ENCODE measurements around the gene CKAP4. TPM values are rescaled to one million over a fixed set of nuclear protein-coding genes. Genes with fewer than 3 reads are reported as not detected.

CKAP4 gene
- total RNA-seq, 2 experiments from 2014 or later: 19.0 to 19.1 TPM

DNA sequence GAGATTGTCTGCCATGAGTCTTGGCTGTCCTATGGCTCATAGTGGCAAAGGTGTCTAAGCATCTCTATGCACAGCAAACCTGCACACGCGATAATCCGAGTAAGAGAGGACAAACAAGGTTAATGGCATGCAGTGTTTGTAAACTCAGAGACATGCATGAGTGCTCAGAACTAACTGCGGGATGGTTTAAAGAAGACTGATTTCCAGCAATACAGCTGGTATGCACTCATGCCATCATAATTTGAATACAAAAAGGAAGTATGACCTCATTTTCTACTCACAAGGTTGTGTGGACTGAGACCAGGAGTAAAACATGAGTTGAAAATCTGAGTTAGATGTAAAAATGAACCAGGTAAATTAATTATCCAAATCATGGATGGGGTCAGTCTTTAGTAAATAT, 38.2 kb upstream of the CKAP4 start:
- H3K27me3 Mint-ChIP-seq (ENCODE audit: low read depth): peaks cover 4% of the 10 kb centered on the region
- H3K4me1 Mint-ChIP-seq (ENCODE audit: low read depth): peaks cover 29% of the 10 kb centered on the region
- no peak for DNase-seq
- intact Hi-C loops (cut with micrococcal nuclease): no loop called here
- H3K9me3 Mint-ChIP-seq: peaks cover 8% of the 10 kb centered on the region
- CTCF ChIA-PET: interaction anchor here (1.1 kb wide), 1 partner anchor 57 kb away, joined by 3 read pairs; no protein-coding TSS in a partner anchor
- no peak overlapping the region for H3K27ac Mint-ChIP-seq
- H3K36me3 Mint-ChIP-seq (ENCODE audit: low read depth): no peaks in the 10 kb centered on the region
- no peak overlapping the region for H3K4me3 Mint-ChIP-seq

GRCh38 chr12:106284358-106285105, 36.7 kb upstream of the CKAP4 start:
- Mint-ChIP-seq H3K27ac (no peak overlapping the region), H3K9me3 (peaks cover 8% of the 10 kb centered on the region), H3K4me1 (ENCODE audit: low read depth) (peaks cover 29% of the 10 kb centered on the region), H3K27me3 (ENCODE audit: low read depth) (peaks cover 4% of the 10 kb centered on the region), H3K4me3 (no peak overlapping the region), H3K36me3 (ENCODE audit: low read depth) (no peaks in the 10 kb centered on the region)
- intact Hi-C loops (cut with micrococcal nuclease): loop anchor here (5.0 kb wide), 2 partner anchors 147 to 862 kb away; partner anchors contain the start of gene NUAK1
- peak; percentile 26 for DNase-seq
- CTCF ChIA-PET: interaction anchor here (0.7 to 8.2 kb wide), 6 partner anchors 9 to 62 kb away, joined by 3 to 192 read pairs (median 4); no protein-coding TSS in a partner anchor

DNA sequence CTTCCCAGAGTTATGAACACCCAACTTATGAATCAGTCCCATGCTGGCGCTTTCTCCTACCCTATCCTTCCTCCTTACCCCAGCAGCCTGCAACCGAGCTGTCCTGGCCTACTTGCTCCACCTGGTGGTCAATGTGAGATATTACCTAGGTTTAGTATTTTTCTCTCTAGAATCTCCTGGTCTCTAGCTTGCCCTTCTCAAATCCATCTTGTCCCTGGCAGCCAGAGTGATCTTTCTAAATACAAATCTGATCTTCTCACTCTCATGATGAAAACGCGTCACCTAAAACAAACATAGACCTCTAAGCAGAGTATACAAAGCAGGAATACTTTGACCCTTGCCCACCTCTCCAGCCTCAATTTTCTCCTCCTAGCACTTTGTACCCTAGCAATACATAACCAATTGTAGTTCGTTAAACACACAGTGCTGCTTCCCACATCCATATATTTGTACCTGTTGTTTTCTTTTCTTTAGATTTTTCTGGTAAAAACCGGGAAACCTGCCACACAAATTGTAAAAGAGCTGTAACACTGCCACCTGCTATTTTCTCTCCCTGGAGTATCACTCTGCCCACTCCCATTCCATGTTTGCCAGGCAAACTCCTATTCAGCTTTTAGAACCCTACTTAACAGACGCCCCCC, 34.8 kb upstream of the CKAP4 start:
- Mint-ChIP-seq H3K4me3 (no peak overlapping the region), H3K27ac (no peak overlapping the region), H3K9me3 (peaks cover 8% of the 10 kb centered on the region), H3K36me3 (ENCODE audit: low read depth) (no peaks in the 10 kb centered on the region), H3K4me1 (ENCODE audit: low read depth) (peaks cover 14% of the 10 kb centered on the region), H3K27me3 (ENCODE audit: low read depth) (peaks cover 4% of the 10 kb centered on the region)
- CTCF ChIA-PET: interaction anchor here (0.6 to 8.2 kb wide), 30 partner anchors 10 to 458 kb away, joined by 3 to 192 read pairs (median 4); partner anchors contain the start of gene CKAP4
- DNase-seq: peak; percentile 69
- intact Hi-C loops (cut with micrococcal nuclease): loop anchor here (1.0 to 5.0 kb wide), 4 partner anchors 33 to 860 kb away; partner anchors contain the start of gene NUAK1

DNA sequence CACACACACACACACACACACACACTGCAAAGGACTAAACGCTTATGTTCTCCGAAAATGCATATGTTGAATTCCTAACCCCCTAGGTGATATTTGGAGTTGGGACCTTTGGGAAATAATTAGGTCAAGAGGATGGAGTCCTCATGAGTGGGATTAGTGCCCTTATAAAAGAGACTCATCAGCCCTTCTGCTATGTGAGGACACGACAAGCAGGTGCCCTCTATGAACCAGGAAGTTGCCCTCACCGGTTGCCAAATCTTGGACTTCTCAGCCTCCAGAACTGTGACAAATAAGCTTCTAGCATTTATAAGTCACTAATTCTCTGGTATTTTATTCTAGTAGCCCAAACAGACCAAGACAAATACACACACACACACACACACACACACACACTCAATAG, 34.0 kb upstream of the CKAP4 start:
- H3K4me3 Mint-ChIP-seq: no peak overlapping the region
- no peak overlapping the region for H3K27ac Mint-ChIP-seq
- peaks cover 12% of the 10 kb centered on the region for H3K4me1 Mint-ChIP-seq (ENCODE audit: low read depth)
- H3K27me3 Mint-ChIP-seq (ENCODE audit: low read depth): peaks cover 4% of the 10 kb centered on the region
- DNase-seq: no peak
- intact Hi-C loops (cut with micrococcal nuclease): loop anchor here (1.0 to 5.0 kb wide), 4 partner anchors 33 to 860 kb away; partner anchors contain the start of gene NUAK1
- no peaks in the 10 kb centered on the region for H3K36me3 Mint-ChIP-seq (ENCODE audit: low read depth)
- CTCF ChIA-PET: interaction anchor here (0.6 to 8.2 kb wide), 18 partner anchors 9 to 512 kb away, joined by 3 to 192 read pairs (median 4); no protein-coding TSS in a partner anchor
- H3K9me3 Mint-ChIP-seq: peaks cover 8% of the 10 kb centered on the region

DNA sequence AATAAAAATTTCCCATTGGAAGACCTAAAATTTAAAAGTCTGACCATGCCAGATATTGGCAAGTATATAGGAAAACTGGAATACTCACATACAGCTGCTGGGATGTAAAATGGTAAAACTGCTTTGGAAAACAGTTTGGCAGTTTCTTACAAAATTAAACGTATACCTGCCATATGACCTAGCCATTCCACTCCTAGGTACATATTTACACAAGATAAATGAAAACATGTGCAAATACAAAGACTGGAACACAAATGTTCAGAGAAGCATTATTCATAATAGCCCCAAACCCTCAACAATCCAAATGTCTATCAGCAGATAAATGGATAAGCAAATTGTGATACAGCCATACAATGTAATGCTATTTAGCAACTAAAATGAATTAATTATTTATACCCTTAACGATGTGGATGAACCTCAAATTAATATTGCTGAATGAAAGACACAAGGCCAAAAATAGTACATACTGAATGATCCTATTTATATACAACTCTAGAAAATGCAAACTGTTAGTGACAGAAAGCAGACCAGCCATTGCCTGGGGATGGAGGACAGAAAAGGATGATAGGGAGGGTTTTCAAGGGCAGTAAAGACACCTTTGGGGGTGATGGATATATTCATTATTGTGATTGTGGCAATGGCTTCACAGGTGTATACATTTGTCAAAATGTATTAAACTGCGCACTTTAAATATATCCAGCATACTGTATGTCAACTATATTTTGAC, 33.4 kb upstream of the CKAP4 start:
- Mint-ChIP-seq H3K9me3 (peaks cover 8% of the 10 kb centered on the region), H3K4me1 (ENCODE audit: low read depth) (peaks cover 12% of the 10 kb centered on the region), H3K27me3 (ENCODE audit: low read depth) (peaks cover 4% of the 10 kb centered on the region), H3K36me3 (ENCODE audit: low read depth) (no peaks in the 10 kb centered on the region), H3K4me3 (no peak overlapping the region), H3K27ac (no peak overlapping the region)
- CTCF ChIA-PET: interaction anchor here (0.6 to 8.2 kb wide), 9 partner anchors 9 to 512 kb away, joined by 3 to 192 read pairs (median 4); no protein-coding TSS in a partner anchor
- DNase-seq: no peak
- intact Hi-C loops (cut with micrococcal nuclease): loop anchor here (5.0 kb wide), 2 partner anchors 144 to 859 kb away; partner anchors contain the start of gene NUAK1

GRCh38 chr12:106280106-106280505, 32.3 kb upstream of the CKAP4 start:
- no peak overlapping the region for H3K4me3 Mint-ChIP-seq
- intact Hi-C loops (cut with micrococcal nuclease): loop anchor here (5.0 kb wide), 2 partner anchors 143 to 858 kb away; partner anchors contain the start of gene NUAK1

GRCh38 chr12:106276032-106276740, 28.4 kb upstream of the CKAP4 start:
- Mint-ChIP-seq H3K9me3 (no peaks in the 10 kb centered on the region), H3K4me1 (ENCODE audit: low read depth) (no peaks in the 10 kb centered on the region), H3K27me3 (ENCODE audit: low read depth) (no peaks in the 10 kb centered on the region), H3K36me3 (ENCODE audit: low read depth) (no peaks in the 10 kb centered on the region), H3K4me3 (no peak overlapping the region), H3K27ac (no peak overlapping the region)
- CTCF ChIA-PET: interaction anchor here (0.6 to 0.7 kb wide), 3 partner anchors 48 to 751 kb away, joined by 4 to 5 read pairs (median 4); no protein-coding TSS in a partner anchor
- no peak for DNase-seq
- intact Hi-C loops (cut with micrococcal nuclease): no loop called here

More at GRCh38 chr12:106280106-106280505, 32.3 kb upstream of the CKAP4 start:
- Mint-ChIP-seq H3K27ac (no peak overlapping the region), H3K4me1 (ENCODE audit: low read depth) (peaks cover 9% of the 10 kb centered on the region), H3K36me3 (ENCODE audit: low read depth) (no peaks in the 10 kb centered on the region), H3K27me3 (ENCODE audit: low read depth) (peaks cover 4% of the 10 kb centered on the region), H3K9me3 (peaks cover 8% of the 10 kb centered on the region)
- DNase-seq: no peak
- CTCF ChIA-PET: interaction anchor here (0.6 to 8.2 kb wide), 6 partner anchors 9 to 315 kb away, joined by 3 to 192 read pairs (median 4); no protein-coding TSS in a partner anchor

- CTCF ChIA-PET: no interaction called here
- Mint-ChIP-seq H3K27me3 (ENCODE audit: low read depth) (no peaks in the 10 kb centered on the region), H3K9me3 (no peaks in the 10 kb centered on the region), H3K4me3 (no peak overlapping the region), H3K27ac (no peak overlapping the region), H3K4me1 (ENCODE audit: low read depth) (no peaks in the 10 kb centered on the region), H3K36me3 (ENCODE audit: low read depth) (no peaks in the 10 kb centered on the region)
- intact Hi-C loops (cut with micrococcal nuclease): no loop called here
- no peak for DNase-seq
Measured at GRCh38 chr12:106275458-106275857, 27.6 kb upstream of the CKAP4 start.

GRCh38 chr12:106274575-106275121, 26.8 kb upstream of the CKAP4 start:
- Mint-ChIP-seq H3K9me3 (no peaks in the 10 kb centered on the region), H3K27me3 (ENCODE audit: low read depth) (no peaks in the 10 kb centered on the region), H3K27ac (no peak overlapping the region), H3K4me3 (no peak overlapping the region), H3K36me3 (ENCODE audit: low read depth) (no peaks in the 10 kb centered on the region), H3K4me1 (ENCODE audit: low read depth) (no peaks in the 10 kb centered on the region)
- intact Hi-C loops (cut with micrococcal nuclease): no loop called here
- no peak for DNase-seq
- CTCF ChIA-PET: no interaction called here

DNA sequence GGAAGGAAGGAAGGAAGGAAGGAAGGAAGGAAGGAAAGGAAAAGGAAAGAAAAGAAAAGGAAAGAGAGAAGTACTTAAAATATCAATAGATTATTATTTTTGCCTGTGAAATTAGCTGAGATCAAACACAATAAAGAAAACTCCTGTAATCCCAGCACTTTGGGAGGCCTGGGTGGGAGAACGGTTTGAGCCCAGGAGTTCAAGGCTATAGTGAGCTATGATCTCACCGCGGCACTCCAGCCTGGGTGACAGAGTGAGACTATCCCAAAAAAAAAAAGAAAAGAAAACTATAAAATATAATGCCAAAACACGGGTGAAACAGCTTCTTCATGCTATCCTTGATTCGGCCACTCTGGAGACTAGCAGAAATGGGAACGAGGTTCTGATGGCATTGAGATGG, 26.2 kb upstream of the CKAP4 start:
- no peaks in the 10 kb centered on the region for H3K4me1 Mint-ChIP-seq (ENCODE audit: low read depth)
- CTCF ChIA-PET: no interaction called here
- H3K36me3 Mint-ChIP-seq (ENCODE audit: low read depth): no peaks in the 10 kb centered on the region
- H3K27ac Mint-ChIP-seq: no peak overlapping the region
- H3K4me3 Mint-ChIP-seq: no peak overlapping the region
- H3K9me3 Mint-ChIP-seq: no peaks in the 10 kb centered on the region
- no peak for DNase-seq
- intact Hi-C loops (cut with micrococcal nuclease): no loop called here
- H3K27me3 Mint-ChIP-seq (ENCODE audit: low read depth): no peaks in the 10 kb centered on the region

DNA sequence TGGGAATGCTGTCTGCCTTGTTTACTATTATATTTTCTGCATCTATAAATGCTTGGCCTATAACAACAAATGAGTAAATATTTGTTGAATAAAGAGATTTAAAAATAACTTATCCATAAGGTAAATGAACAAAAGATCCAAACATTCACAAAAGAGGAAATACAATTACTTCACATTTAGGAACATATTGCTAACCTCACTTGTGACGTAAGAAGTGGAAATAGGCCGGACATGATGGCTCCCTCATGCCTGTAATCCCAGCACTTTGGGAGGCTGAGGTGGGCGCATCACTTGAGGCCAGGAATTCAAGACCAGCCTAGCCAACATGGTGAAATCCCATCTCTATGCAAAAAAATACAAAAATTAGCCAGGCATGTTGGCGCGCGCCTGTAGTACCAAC, 25.7 kb upstream of the CKAP4 start:
- Mint-ChIP-seq H3K27ac (no peak overlapping the region), H3K4me3 (no peak overlapping the region), H3K27me3 (ENCODE audit: low read depth) (no peaks in the 10 kb centered on the region), H3K9me3 (no peaks in the 10 kb centered on the region), H3K4me1 (ENCODE audit: low read depth) (no peaks in the 10 kb centered on the region), H3K36me3 (ENCODE audit: low read depth) (no peaks in the 10 kb centered on the region)
- no peak for DNase-seq
- CTCF ChIA-PET: interaction anchor here (2.1 to 2.7 kb wide), 2 partner anchors 9 to 46 kb away, joined by 9 to 13 read pairs; no protein-coding TSS in a partner anchor
- intact Hi-C loops (cut with micrococcal nuclease): no loop called here

All from activated naive CD4-positive, alpha-beta T cell treated with anti-CD3 and anti-CD28 coated beads for 36 hours (primary cell).